WTC11 (cell line): Measurements from ENCODE around the gene MXRA8. TPM values are rescaled to one million over a fixed set of nuclear protein-coding genes. Genes with fewer than 3 reads are reported as not detected.

Experiments used
- ATAC-seq: fragments of 200-7000 bp; cut with Tn5 transposase; 2 replicates; pipeline ENCODE4 v1.10.0; 2021; ENCODE audit warnings: mild to moderate bottlenecking, moderate library complexity
- CTCF ChIA-PET: fragments of 300-600 bp; sonication (Branson Sonifier 250); formaldehyde crosslinking; loops from one replicate; lab custom pipeline; 2021; ENCODE audit warnings: antibody characterized with exemption; lab: Charles Lee
- POLR2A ChIA-PET: fragments of 350-600 bp; sonication (Branson Sonifier 250); formaldehyde crosslinking; loops from one replicate; lab custom pipeline; 2021; ENCODE audit warnings: antibody characterized with exemption; lab: Charles Lee
- DNase-seq: peaks from one replicate; pipeline ENCODE4 v3.0.0; 2021; ENCODE audit warnings: low spot score
- H3K27ac Mint-ChIP-seq: 2 replicates; pipeline ENCODE4 v1.8.0; 2021; ENCODE audit warnings: mixed read lengths
- H3K27me3 Mint-ChIP-seq: 2 replicates; pipeline ENCODE4 v1.8.0; 2021; ENCODE audit warnings: low read depth, mild to moderate bottlenecking, moderate library complexity, mixed read lengths
- H3K36me3 Mint-ChIP-seq: 2 replicates; pipeline ENCODE4 v1.8.0; 2021; ENCODE audit warnings: mixed read lengths
- H3K4me1 Mint-ChIP-seq: 2 replicates; pipeline ENCODE4 v1.8.0; 2022; ENCODE audit warnings: mixed read lengths
- H3K4me3 Mint-ChIP-seq: 2 replicates; pipeline ENCODE4 v1.8.0; 2021; ENCODE audit warnings: mild to moderate bottlenecking, moderate library complexity, mixed read lengths
- H3K9me3 Mint-ChIP-seq: 2 replicates; pipeline ENCODE4 v1.8.0; 2021; ENCODE audit warnings: mixed read lengths
- ATF1 ChIP-seq: sonication (generic); formaldehyde crosslinking; IDR thresholded peaks from 2 replicates; pipeline ENCODE4 v1.8.1; 2023; ENCODE audit warnings: mild to moderate bottlenecking, moderate library complexity, missing genetic modification reagents
- CREM ChIP-seq: sonication (generic); formaldehyde crosslinking; IDR thresholded peaks from 2 replicates; pipeline ENCODE4 v1.8.1; 2022; ENCODE audit warnings: mild to moderate bottlenecking, missing genetic modification reagents, moderate library complexity
- EMX1 ChIP-seq: fragments of 250-450 bp; sonication (Bioruptor Pico); IDR thresholded peaks from 2 replicates; pipeline ENCODE4 v1.8.0; 2021; ENCODE audit warnings: mild to moderate bottlenecking
- FOXK1 ChIP-seq: sonication (generic); formaldehyde crosslinking; IDR thresholded peaks from 2 replicates; pipeline ENCODE4 v1.8.0; 2022; ENCODE audit warnings: mild to moderate bottlenecking, moderate library complexity, missing genetic modification reagents
- GRHL2 ChIP-seq: fragments of 250-450 bp; sonication (Bioruptor Pico); IDR thresholded peaks from 2 replicates; pipeline ENCODE4 v1.8.0; 2022; ENCODE audit warnings: mild to moderate bottlenecking, moderate library complexity; ENCODE audit not compliant: insufficient replicate concordance, severe bottlenecking
- GTF2I ChIP-seq: fragments of 250-450 bp; sonication (Bioruptor Pico); conservative IDR thresholded peaks from 2 replicates; pipeline ENCODE4 v1.4.0; 2021; ENCODE audit warnings: mild to moderate bottlenecking
- IRF2 ChIP-seq: sonication (generic); formaldehyde crosslinking; IDR thresholded peaks from 2 replicates; pipeline ENCODE4 v1.8.0; 2022; ENCODE audit warnings: low read depth, missing genetic modification reagents, borderline replicate concordance
- JAZF1 ChIP-seq: fragments of 250-450 bp; sonication (Bioruptor Pico); IDR thresholded peaks from 2 replicates; pipeline ENCODE4 v1.9.0; 2021; ENCODE audit warnings: moderate library complexity, mild to moderate bottlenecking, inconsistent platforms
- OVOL2 ChIP-seq: fragments of 250-450 bp; sonication (Bioruptor Pico); IDR thresholded peaks from 2 replicates; pipeline ENCODE4 v1.9.0; 2021; ENCODE audit warnings: mild to moderate bottlenecking, borderline replicate concordance
- RELA ChIP-seq: sonication (generic); formaldehyde crosslinking; IDR thresholded peaks from 2 replicates; pipeline ENCODE4 v1.8.1; 2022; ENCODE audit warnings: missing genetic modification reagents, mild to moderate bottlenecking, borderline replicate concordance
- RORB ChIP-seq: fragments of 250-450 bp; sonication (Bioruptor Pico); IDR thresholded peaks from 2 replicates; pipeline ENCODE4 v1.9.0; 2021; ENCODE audit warnings: mild to moderate bottlenecking
- ZBTB21 ChIP-seq: sonication (generic); formaldehyde crosslinking; IDR thresholded peaks from 2 replicates; pipeline ENCODE4 v1.8.1; 2023; ENCODE audit warnings: mild to moderate bottlenecking, missing genetic modification reagents, borderline replicate concordance
- ZNF138 ChIP-seq: sonication (generic); formaldehyde crosslinking; conservative IDR thresholded peaks from 2 replicates; pipeline ENCODE4 v1.8.1; 2022; ENCODE audit warnings: mild to moderate bottlenecking, moderate library complexity, missing genetic modification reagents
- ZNF423 ChIP-seq: fragments of 250-450 bp; sonication (Bioruptor Pico); IDR thresholded peaks from 2 replicates; pipeline ENCODE4 v2.1.2; 2022; ENCODE audit warnings: mild to moderate bottlenecking, moderate library complexity
- total RNA-seq: library from RNA; stranded (reverse); gene quantifications from 3 replicates; pipeline ENCODE4 v1.2.3, GENCODE V29; 2021
- TF ChIP-seq, protein P1 (sequence below): sonication (generic); formaldehyde crosslinking; IDR thresholded peaks from 2 replicates; pipeline ENCODE4 v1.8.1; 2023; ENCODE audit warnings: mild to moderate bottlenecking, missing genetic modification reagents, borderline replicate concordance
- TF ChIP-seq, protein P2 (sequence below): sonication (generic); formaldehyde crosslinking; IDR thresholded peaks from 2 replicates; pipeline ENCODE4 v1.8.1; 2022; ENCODE audit warnings: missing genetic modification reagents, borderline replicate concordance
- TF ChIP-seq, protein P3 (sequence below): sonication (generic); formaldehyde crosslinking; conservative IDR thresholded peaks from 2 replicates; pipeline ENCODE4 v1.8.1; 2022; ENCODE audit warnings: mild to moderate bottlenecking, missing genetic modification reagents
- TF ChIP-seq, protein P4 (sequence below): fragments of 200-600 bp; IDR thresholded peaks from 2 replicates; pipeline ENCODE4 v1.8.0; 2022; ENCODE audit warnings: antibody characterized with exemption
- TF ChIP-seq, protein P5 (sequence below): sonication (generic); formaldehyde crosslinking; IDR thresholded peaks from 2 replicates; pipeline ENCODE4 v1.8.1; 2022; ENCODE audit warnings: mild to moderate bottlenecking, missing genetic modification reagents, moderate library complexity, borderline replicate concordance
- TF ChIP-seq, protein P6 (sequence below): fragments of 250-450 bp; sonication (Bioruptor Pico); IDR thresholded peaks from 2 replicates; pipeline ENCODE4 v1.9.0; 2021; ENCODE audit warnings: mild to moderate bottlenecking, borderline replicate concordance

Gene MXRA8
- total RNA-seq, 1 experiment from 2014 or later, result 6.7 TPM

DNA sequence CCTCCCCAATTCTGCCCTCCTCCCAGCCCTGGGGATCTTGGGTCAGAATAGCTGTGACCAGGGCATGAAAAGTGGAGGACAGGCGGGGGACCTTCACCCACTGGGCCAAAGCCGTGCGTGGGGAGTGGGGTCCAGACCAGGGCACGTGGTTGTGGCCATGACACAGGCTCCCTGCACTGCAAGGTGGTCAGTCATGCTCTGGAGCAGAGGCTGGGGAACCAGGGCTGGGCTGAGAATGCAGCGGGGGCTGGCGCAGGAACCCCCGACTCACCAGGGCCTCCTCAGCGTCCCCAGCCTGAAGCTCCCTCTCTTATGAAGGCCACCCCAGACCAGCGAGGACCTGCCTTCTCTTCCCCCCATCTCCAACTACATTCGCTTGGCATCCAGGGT is 11.9 kb downstream of the MXRA8 start (continued):
- TF ChIP-seq, protein P1, sequence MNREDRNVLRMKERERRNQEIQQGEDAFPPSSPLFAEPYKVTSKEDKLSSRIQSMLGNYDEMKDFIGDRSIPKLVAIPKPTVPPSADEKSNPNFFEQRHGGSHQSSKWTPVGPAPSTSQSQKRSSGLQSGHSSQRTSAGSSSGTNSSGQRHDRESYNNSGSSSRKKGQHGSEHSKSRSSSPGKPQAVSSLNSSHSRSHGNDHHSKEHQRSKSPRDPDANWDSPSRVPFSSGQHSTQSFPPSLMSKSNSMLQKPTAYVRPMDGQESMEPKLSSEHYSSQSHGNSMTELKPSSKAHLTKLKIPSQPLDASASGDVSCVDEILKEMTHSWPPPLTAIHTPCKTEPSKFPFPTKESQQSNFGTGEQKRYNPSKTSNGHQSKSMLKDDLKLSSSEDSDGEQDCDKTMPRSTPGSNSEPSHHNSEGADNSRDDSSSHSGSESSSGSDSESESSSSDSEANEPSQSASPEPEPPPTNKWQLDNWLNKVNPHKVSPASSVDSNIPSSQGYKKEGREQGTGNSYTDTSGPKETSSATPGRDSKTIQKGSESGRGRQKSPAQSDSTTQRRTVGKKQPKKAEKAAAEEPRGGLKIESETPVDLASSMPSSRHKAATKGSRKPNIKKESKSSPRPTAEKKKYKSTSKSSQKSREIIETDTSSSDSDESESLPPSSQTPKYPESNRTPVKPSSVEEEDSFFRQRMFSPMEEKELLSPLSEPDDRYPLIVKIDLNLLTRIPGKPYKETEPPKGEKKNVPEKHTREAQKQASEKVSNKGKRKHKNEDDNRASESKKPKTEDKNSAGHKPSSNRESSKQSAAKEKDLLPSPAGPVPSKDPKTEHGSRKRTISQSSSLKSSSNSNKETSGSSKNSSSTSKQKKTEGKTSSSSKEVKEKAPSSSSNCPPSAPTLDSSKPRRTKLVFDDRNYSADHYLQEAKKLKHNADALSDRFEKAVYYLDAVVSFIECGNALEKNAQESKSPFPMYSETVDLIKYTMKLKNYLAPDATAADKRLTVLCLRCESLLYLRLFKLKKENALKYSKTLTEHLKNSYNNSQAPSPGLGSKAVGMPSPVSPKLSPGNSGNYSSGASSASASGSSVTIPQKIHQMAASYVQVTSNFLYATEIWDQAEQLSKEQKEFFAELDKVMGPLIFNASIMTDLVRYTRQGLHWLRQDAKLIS (CRISPR knock-in tag), result no peak

DNA sequence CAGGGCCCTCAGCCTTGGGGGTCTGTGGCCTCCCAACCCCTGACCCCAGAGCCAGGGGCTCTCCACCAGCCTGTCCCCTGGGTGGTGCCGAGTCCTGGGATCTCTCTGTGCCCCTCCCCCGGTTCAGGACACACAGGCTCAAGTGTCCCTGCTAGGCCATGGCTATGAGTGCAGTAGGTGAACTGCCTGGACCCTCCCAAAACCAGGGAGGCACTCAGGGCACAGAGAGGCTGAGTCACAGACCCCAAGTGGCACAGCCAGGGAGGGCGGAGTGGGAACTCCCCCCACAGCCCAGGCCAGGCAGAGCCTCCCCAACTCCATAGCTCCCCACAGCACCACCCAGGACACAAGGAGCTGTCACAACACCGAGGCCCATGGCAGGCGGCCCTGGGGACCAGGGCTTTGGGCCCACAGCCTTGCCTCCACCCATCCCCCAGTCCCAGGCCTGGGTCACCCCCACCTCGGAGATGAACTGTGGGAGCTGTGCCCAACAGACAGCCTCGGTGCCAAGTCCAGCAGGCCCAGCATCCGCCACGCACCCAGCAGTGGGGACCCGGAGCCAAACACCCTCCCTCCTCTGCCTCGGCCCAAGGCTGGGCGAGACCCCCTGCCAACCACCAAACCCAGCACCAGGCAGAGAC is 12.4 kb downstream of the MXRA8 start:
- TF ChIP-seq ZBTB21 (CRISPR knock-in tag), result no peak
- TF ChIP-seq RELA (CRISPR knock-in tag), result no peak
- no peak for TF ChIP-seq GRHL2 (CRISPR knock-in tag)
- no peak for TF ChIP-seq RORB (CRISPR knock-in tag)
- TF ChIP-seq CREM (CRISPR knock-in tag), result no peak
- no peak for TF ChIP-seq GTF2I
- TF ChIP-seq, protein P2, sequence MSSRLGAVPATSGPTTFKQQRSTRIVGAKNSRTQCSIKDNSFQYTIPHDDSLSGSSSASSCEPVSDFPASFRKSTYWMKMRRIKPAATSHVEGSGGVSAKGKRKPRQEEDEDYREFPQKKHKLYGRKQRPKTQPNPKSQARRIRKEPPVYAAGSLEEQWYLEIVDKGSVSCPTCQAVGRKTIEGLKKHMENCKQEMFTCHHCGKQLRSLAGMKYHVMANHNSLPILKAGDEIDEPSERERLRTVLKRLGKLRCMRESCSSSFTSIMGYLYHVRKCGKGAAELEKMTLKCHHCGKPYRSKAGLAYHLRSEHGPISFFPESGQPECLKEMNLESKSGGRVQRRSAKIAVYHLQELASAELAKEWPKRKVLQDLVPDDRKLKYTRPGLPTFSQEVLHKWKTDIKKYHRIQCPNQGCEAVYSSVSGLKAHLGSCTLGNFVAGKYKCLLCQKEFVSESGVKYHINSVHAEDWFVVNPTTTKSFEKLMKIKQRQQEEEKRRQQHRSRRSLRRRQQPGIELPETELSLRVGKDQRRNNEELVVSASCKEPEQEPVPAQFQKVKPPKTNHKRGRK (CRISPR knock-in tag), result no peak
- TF ChIP-seq FOXK1 (CRISPR knock-in tag), result no peak
- TF ChIP-seq IRF2, result no peak
- TF ChIP-seq EMX1 (CRISPR knock-in tag), result no peak
- no peak for TF ChIP-seq ZNF138 (CRISPR knock-in tag)
- TF ChIP-seq ZNF423 (CRISPR knock-in tag), result no peak
- TF ChIP-seq, all 79 proteins: peak for 0
- CTCF ChIA-PET, result interaction anchor here (1.0 to 1.4 kb wide), 4 partner anchors 8 to 158 kb away, joined by 3 read pairs; no protein-coding TSS in a partner anchor
- Mint-ChIP-seq H3K36me3 (peaks cover 7% of the 10 kb centered on the region), H3K4me3 (no peak overlapping the region), H3K27me3 (no peaks in the 10 kb centered on the region), H3K4me1 (peaks cover 7% of the 10 kb centered on the region), H3K27ac (no peak overlapping the region), H3K9me3 (peaks cover 5% of the 10 kb centered on the region)
- DNase-seq, result no peak
- POLR2A ChIA-PET, result no interaction called here
- ATAC-seq, result no peak

DNA sequence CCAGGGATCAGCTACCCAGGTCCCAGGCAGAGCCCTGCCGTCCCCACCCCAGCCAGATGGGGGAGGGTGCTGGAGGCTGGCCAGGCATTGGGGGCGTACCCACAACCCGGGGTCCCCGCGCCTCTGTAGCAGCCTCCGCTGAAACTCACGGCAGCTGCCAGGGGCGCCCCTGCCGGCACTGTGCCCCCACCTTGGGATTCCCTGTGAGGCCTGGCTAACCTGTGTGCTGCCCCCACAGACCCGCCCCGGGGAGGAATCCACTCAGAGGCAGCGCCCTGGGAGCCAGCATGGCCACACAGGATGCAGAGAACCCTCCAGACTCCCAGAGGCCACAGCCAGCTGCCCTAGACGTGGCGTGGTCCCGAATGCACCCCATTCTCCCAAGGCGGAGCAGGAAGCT is 13.0 kb downstream of the MXRA8 start:
- ChIA-PET POLR2A (no interaction called here), CTCF (interaction anchor here (0.8 to 1.4 kb wide), 5 partner anchors 8 to 159 kb away, joined by 3 to 4 read pairs (median 3); no protein-coding TSS in a partner anchor)
- peaks cover 7% of the 10 kb centered on the region for H3K4me1 Mint-ChIP-seq
- ATAC-seq, result no peak
- H3K27ac Mint-ChIP-seq, result no peak overlapping the region
- H3K36me3 Mint-ChIP-seq, result peaks cover 13% of the 10 kb centered on the region
- no peaks in the 10 kb centered on the region for H3K27me3 Mint-ChIP-seq
- H3K4me3 Mint-ChIP-seq, result no peak overlapping the region
- peaks cover 8% of the 10 kb centered on the region for H3K9me3 Mint-ChIP-seq
- no peak for DNase-seq
- no peak for TF ChIP-seq JAZF1 (CRISPR knock-in tag)
- no peak for TF ChIP-seq ATF1 (CRISPR knock-in tag)
- TF ChIP-seq, protein P3, sequence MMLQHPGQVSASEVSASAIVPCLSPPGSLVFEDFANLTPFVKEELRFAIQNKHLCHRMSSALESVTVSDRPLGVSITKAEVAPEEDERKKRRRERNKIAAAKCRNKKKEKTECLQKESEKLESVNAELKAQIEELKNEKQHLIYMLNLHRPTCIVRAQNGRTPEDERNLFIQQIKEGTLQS, result no peak
- TF ChIP-seq, protein P4, sequence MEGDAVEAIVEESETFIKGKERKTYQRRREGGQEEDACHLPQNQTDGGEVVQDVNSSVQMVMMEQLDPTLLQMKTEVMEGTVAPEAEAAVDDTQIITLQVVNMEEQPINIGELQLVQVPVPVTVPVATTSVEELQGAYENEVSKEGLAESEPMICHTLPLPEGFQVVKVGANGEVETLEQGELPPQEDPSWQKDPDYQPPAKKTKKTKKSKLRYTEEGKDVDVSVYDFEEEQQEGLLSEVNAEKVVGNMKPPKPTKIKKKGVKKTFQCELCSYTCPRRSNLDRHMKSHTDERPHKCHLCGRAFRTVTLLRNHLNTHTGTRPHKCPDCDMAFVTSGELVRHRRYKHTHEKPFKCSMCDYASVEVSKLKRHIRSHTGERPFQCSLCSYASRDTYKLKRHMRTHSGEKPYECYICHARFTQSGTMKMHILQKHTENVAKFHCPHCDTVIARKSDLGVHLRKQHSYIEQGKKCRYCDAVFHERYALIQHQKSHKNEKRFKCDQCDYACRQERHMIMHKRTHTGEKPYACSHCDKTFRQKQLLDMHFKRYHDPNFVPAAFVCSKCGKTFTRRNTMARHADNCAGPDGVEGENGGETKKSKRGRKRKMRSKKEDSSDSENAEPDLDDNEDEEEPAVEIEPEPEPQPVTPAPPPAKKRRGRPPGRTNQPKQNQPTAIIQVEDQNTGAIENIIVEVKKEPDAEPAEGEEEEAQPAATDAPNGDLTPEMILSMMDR, result no peak
- no peak for TF ChIP-seq OVOL2 (CRISPR knock-in tag)
- TF ChIP-seq, protein P5, sequence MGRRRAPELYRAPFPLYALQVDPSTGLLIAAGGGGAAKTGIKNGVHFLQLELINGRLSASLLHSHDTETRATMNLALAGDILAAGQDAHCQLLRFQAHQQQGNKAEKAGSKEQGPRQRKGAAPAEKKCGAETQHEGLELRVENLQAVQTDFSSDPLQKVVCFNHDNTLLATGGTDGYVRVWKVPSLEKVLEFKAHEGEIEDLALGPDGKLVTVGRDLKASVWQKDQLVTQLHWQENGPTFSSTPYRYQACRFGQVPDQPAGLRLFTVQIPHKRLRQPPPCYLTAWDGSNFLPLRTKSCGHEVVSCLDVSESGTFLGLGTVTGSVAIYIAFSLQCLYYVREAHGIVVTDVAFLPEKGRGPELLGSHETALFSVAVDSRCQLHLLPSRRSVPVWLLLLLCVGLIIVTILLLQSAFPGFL (CRISPR knock-in tag), result no peak
- TF ChIP-seq, protein P6, sequence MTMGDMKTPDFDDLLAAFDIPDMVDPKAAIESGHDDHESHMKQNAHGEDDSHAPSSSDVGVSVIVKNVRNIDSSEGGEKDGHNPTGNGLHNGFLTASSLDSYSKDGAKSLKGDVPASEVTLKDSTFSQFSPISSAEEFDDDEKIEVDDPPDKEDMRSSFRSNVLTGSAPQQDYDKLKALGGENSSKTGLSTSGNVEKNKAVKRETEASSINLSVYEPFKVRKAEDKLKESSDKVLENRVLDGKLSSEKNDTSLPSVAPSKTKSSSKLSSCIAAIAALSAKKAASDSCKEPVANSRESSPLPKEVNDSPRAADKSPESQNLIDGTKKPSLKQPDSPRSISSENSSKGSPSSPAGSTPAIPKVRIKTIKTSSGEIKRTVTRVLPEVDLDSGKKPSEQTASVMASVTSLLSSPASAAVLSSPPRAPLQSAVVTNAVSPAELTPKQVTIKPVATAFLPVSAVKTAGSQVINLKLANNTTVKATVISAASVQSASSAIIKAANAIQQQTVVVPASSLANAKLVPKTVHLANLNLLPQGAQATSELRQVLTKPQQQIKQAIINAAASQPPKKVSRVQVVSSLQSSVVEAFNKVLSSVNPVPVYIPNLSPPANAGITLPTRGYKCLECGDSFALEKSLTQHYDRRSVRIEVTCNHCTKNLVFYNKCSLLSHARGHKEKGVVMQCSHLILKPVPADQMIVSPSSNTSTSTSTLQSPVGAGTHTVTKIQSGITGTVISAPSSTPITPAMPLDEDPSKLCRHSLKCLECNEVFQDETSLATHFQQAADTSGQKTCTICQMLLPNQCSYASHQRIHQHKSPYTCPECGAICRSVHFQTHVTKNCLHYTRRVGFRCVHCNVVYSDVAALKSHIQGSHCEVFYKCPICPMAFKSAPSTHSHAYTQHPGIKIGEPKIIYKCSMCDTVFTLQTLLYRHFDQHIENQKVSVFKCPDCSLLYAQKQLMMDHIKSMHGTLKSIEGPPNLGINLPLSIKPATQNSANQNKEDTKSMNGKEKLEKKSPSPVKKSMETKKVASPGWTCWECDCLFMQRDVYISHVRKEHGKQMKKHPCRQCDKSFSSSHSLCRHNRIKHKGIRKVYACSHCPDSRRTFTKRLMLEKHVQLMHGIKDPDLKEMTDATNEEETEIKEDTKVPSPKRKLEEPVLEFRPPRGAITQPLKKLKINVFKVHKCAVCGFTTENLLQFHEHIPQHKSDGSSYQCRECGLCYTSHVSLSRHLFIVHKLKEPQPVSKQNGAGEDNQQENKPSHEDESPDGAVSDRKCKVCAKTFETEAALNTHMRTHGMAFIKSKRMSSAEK, result no peak
